ENCODE data around the gene INF2. TPM values are rescaled to one million over a fixed set of nuclear protein-coding genes. Genes with fewer than 3 reads are reported as not detected.

The INF2 gene
- polyA plus RNA-seq, 1 experiment, result 14.9 TPM

- POLR2A ChIA-PET, result no interaction called here
- Histone ChIP-seq H3K27me3 (ENCODE audit: control insufficient read depth, insufficient read depth, low read length) (no peaks in the 10 kb centered on the region), H3K4me3 (ENCODE audit: low read depth, low read length) (no peak overlapping the region), H3K9me3 (ENCODE audit: control insufficient read depth, insufficient read depth, low read length) (no peaks in the 10 kb centered on the region; the same call in 1 of the 2 replicates), H3K27ac (ENCODE audit: low read depth, low read length) (no peak overlapping the region)
- TF ChIP-seq CTCF (IDR thresholded peaks at IDR 0.05; ENCODE audit: low read depth, low read length), result no peak
- DNase-seq (ENCODE audit: low read depth, low spot score), result no peak
- CTCF ChIA-PET, result interaction anchor here (1.1 kb wide), 1 partner anchor 15 kb away, joined by 4 read pairs; no protein-coding TSS in a partner anchor
Measured at GRCh38 chr14:104694475-104694950, 5.1 kb downstream of the INF2 start.

- no peak overlapping the region for H3K4me3 ChIP-seq (ENCODE audit: low read depth, low read length)
- ChIA-PET CTCF (interaction anchor here (1.0 to 1.1 kb wide), 2 partner anchors 13 to 14 kb away, joined by 4 read pairs; no protein-coding TSS in a partner anchor), POLR2A (no interaction called here)
- no peak for DNase-seq (ENCODE audit: low read depth, low spot score)
- TF ChIP-seq CTCF (IDR thresholded peaks at IDR 0.05; ENCODE audit: low read depth, low read length), result no peak
- H3K9me3 ChIP-seq (ENCODE audit: control insufficient read depth, insufficient read depth, low read length), result no peaks in the 10 kb centered on the region; the same call in 1 of the 2 replicates
- no peaks in the 10 kb centered on the region for H3K27me3 ChIP-seq (ENCODE audit: control insufficient read depth, insufficient read depth, low read length)
- H3K27ac ChIP-seq (ENCODE audit: low read depth, low read length), result no peak overlapping the region
Measured at GRCh38 chr14:104694991-104695659, 5.7 kb downstream of the INF2 start.

- CTCF ChIA-PET, result interaction anchor here (0.9 to 1.1 kb wide), 3 partner anchors 12 to 29 kb away, joined by 3 to 4 read pairs (median 4); no protein-coding TSS in a partner anchor
- POLR2A ChIA-PET, result no interaction called here
- no peak for DNase-seq (ENCODE audit: low read depth, low spot score)
- Histone ChIP-seq H3K9me3 (ENCODE audit: control insufficient read depth, insufficient read depth, low read length) (no peaks in the 10 kb centered on the region; the same call in 1 of the 2 replicates), H3K27me3 (ENCODE audit: control insufficient read depth, insufficient read depth, low read length) (no peaks in the 10 kb centered on the region), H3K27ac (ENCODE audit: low read depth, low read length) (no peak overlapping the region), H3K4me3 (ENCODE audit: low read depth, low read length) (no peak overlapping the region)
- TF ChIP-seq CTCF (IDR thresholded peaks at IDR 0.05; ENCODE audit: low read depth, low read length), result no peak
Measured at GRCh38 chr14:104695660-104696000, 6.2 kb downstream of the INF2 start.

- Histone ChIP-seq H3K27ac (ENCODE audit: low read depth, low read length) (no peak overlapping the region), H3K4me3 (ENCODE audit: low read depth, low read length) (no peak overlapping the region), H3K9me3 (ENCODE audit: control insufficient read depth, insufficient read depth, low read length) (no peaks in the 10 kb centered on the region; the same call in 1 of the 2 replicates), H3K27me3 (ENCODE audit: control insufficient read depth, insufficient read depth, low read length) (no peaks in the 10 kb centered on the region)
- POLR2A ChIA-PET, result interaction anchor here (0.5 kb wide), 1 partner anchor 361 kb away, joined by 4 read pairs; no protein-coding TSS in a partner anchor
- DNase-seq (ENCODE audit: low read depth, low spot score), result no peak
- no peak for TF ChIP-seq CTCF (IDR thresholded peaks at IDR 0.05; ENCODE audit: low read depth, low read length)
- CTCF ChIA-PET, result interaction anchor here (0.9 to 1.5 kb wide), 3 partner anchors 11 to 28 kb away, joined by 3 to 5 read pairs (median 3); no protein-coding TSS in a partner anchor
Measured at GRCh38 chr14:104696671-104697316, 7.4 kb downstream of the INF2 start.

- H3K4me3 ChIP-seq (ENCODE audit: low read depth, low read length), result no peak overlapping the region
- CTCF ChIA-PET, result interaction anchor here (1.5 kb wide), 1 partner anchor 10 kb away, joined by 3 read pairs; no protein-coding TSS in a partner anchor
- no peak for TF ChIP-seq CTCF (IDR thresholded peaks at IDR 0.05; ENCODE audit: low read depth, low read length)
- POLR2A ChIA-PET, result interaction anchor here (0.5 kb wide), 1 partner anchor 360 kb away, joined by 4 read pairs; no protein-coding TSS in a partner anchor
- H3K27ac ChIP-seq (ENCODE audit: low read depth, low read length), result no peak overlapping the region
- DNase-seq (ENCODE audit: low read depth, low spot score), result no peak
- no peaks in the 10 kb centered on the region for H3K27me3 ChIP-seq (ENCODE audit: control insufficient read depth, insufficient read depth, low read length)
- no peaks in the 10 kb centered on the region; the same call in 1 of the 2 replicates for H3K9me3 ChIP-seq (ENCODE audit: control insufficient read depth, insufficient read depth, low read length)
Measured at GRCh38 chr14:104697317-104697703, 7.9 kb downstream of the INF2 start.
